ENCODE measurements around the gene TFB2M. TPM values are rescaled to one million over a fixed set of nuclear protein-coding genes. Genes with fewer than 3 reads are reported as not detected.

The TFB2M gene
- total RNA-seq, 3 donors from 2014 or later (not counting 1 experiment from before 2014, with no cell fraction given), result 13.4 to 15.1 (median 15.1) TPM

DNA sequence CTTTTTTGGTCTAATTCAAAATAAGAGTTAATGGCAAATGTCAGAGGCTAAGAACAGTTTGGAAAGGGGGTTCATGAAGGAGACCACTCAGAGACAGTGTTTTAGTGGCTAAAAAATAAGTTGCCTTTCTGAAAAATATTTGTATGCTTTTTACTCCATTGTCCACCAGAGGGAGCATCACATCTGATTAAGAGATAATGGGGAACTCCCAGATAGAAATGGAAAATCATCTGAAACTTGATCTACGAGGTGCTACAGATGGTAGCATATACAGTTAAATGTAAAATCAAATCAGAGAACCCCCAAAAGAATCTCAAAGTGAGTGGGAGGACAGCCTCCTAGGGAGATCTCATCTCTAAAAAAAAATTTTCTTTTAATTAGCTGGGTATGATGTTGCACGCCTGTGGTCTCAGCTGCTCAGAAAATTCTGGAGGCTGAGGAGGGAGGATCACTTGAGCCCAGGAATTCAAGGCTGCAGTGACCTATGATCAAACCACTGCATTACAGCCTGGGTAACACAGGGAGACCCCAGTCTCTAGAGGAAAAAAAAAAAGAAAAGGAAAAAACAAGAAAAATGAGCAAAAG lies 68.6 kb downstream of the TFB2M start:
- ATAC-seq, result peak; percentile 78 to 93 (median 79)
- Mint-ChIP-seq H3K4me3 (no peak overlapping the region), H3K4me1 (peaks cover 14% of the 10 kb centered on the region in 2 donors), H3K27me3 (ENCODE audit: low read depth in 2 of 2) (no peaks in the 10 kb centered on the region), H3K9me3 (no peaks in the 10 kb centered on the region), H3K36me3 (no peaks in the 10 kb centered on the region), H3K27ac (peak overlapping the region; percentile 69 to 78)
- 100% methylated on average over 1 of the region's 2 CpGs for WGBS (ENCODE audit: insufficient coverage)
- Histone ChIP-seq H3K4me1 (ENCODE audit: control insufficient read depth, insufficient read depth, low read length) (no peaks in the 10 kb centered on the region), H3K27me3 (ENCODE audit: control insufficient read depth, insufficient read depth, low read length) (no peaks in the 10 kb centered on the region), H3K4me3 (ENCODE audit: low read length) (no peak overlapping the region), H3K27ac (ENCODE audit: low read length) (no peak overlapping the region), H3K9me3 (ENCODE audit: control insufficient read depth, insufficient read depth, low read length) (no peaks in the 10 kb centered on the region), H3K36me3 (ENCODE audit: control insufficient read depth, insufficient read depth, low read length) (no peaks in the 10 kb centered on the region)
- intact Hi-C loops (cut with micrococcal nuclease), result loop anchor here (1.0 to 10.0 kb wide), 4 partner anchors 103 to 1343 kb away; partner anchors contain the start of gene KIF26B
- TF ChIP-seq, protein P1, sequence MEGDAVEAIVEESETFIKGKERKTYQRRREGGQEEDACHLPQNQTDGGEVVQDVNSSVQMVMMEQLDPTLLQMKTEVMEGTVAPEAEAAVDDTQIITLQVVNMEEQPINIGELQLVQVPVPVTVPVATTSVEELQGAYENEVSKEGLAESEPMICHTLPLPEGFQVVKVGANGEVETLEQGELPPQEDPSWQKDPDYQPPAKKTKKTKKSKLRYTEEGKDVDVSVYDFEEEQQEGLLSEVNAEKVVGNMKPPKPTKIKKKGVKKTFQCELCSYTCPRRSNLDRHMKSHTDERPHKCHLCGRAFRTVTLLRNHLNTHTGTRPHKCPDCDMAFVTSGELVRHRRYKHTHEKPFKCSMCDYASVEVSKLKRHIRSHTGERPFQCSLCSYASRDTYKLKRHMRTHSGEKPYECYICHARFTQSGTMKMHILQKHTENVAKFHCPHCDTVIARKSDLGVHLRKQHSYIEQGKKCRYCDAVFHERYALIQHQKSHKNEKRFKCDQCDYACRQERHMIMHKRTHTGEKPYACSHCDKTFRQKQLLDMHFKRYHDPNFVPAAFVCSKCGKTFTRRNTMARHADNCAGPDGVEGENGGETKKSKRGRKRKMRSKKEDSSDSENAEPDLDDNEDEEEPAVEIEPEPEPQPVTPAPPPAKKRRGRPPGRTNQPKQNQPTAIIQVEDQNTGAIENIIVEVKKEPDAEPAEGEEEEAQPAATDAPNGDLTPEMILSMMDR (IDR thresholded peaks at IDR 0.05), result peak; percentile 82
- peak in 1 of 2 donors; percentile 87 for DNase-seq

DNA sequence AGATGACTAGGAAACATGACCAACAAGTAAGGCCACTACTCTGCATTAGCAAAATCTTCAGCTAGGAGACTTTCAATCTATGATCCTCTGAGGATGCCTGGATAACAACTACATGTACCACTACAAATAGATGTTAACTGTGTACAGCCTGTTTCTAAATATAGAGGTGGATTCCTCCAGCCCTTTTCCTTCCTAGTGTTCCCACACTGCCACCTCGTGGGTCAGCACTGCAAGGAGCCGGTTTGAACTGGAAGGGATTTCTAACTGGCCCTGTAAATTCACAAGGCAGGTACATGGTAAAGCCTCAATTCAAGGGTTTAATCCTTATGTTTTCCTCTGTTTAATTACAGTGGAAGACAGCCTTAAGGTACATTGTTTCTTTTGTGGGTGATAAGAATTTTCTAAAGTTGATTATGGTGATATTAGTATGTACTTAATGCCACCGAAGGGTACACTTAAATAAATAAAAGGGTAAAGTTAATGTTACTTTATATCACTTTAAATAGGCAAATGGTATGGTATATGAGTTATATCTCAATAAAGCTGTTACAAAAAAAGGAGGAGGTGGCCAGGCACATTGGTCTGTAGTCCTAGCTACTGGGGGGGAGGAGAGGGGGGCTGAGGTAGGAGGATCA lies 73.3 kb downstream of the TFB2M start:
- TF ChIP-seq, protein P1 (IDR thresholded peaks at IDR 0.05), result no peak
- Mint-ChIP-seq H3K4me3 (no peak overlapping the region), H3K9me3 (no peaks in the 10 kb centered on the region), H3K36me3 (no peaks in the 10 kb centered on the region), H3K27me3 (ENCODE audit: low read depth in 2 of 2) (no peaks in the 10 kb centered on the region), H3K4me1 (peaks cover 5 to 15% of the 10 kb centered on the region in 2 donors), H3K27ac (peak overlapping the region in 1 of 2 donors; percentile 1)
- no peaks in the 10 kb centered on the region for H3K9me3 ChIP-seq (ENCODE audit: control insufficient read depth, insufficient read depth, low read length)
- WGBS (ENCODE audit: insufficient coverage), result 44% methylated on average over 3 of the region's 3 CpGs
- intact Hi-C loops (cut with micrococcal nuclease), result loop anchor here (10.0 kb wide), 1 partner anchor 1338 kb away; the partner anchor contains the start of gene KIF26B
- DNase-seq, result peak in 1 of 2 donors; percentile 48
- peak in 2 of 3 donors; percentile 29 to 42 for ATAC-seq
- H3K36me3 ChIP-seq (ENCODE audit: control insufficient read depth, insufficient read depth, low read length), result no peaks in the 10 kb centered on the region
- no peaks in the 10 kb centered on the region for H3K27me3 ChIP-seq (ENCODE audit: control insufficient read depth, insufficient read depth, low read length)
- no peak overlapping the region for H3K4me3 ChIP-seq (ENCODE audit: low read length)
- H3K27ac ChIP-seq (ENCODE audit: low read length), result no peak overlapping the region
- no peaks in the 10 kb centered on the region for H3K4me1 ChIP-seq (ENCODE audit: control insufficient read depth, insufficient read depth, low read length)

DNA sequence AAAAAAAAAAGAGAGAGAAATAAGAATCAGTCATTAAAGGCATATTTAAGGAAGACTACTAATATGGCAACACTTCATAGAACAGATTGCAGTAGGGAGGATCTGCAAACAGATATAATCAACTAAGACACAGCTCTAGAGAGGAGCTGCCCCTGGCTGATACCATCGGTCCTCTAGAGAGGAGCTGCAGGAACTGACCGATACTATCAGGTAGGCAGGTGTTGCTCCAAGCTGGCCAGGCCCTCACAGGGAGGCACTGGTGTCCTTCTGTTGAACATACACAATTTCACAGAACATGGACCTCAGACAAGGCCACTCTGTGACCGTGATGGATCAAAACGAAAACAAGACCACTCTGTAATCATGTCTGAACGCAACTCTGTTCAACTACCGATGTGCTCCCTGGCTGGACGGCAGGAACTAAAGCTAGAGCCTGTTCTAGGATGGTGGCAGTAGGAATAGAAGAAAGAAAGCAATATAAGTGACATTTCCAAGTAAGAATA lies 74.5 kb downstream of the TFB2M start:
- Mint-ChIP-seq H3K4me1 (peaks cover 3 to 15% of the 10 kb centered on the region in 2 donors), H3K27ac (peak overlapping the region in 1 of 2 donors; percentile 1), H3K27me3 (ENCODE audit: low read depth in 2 of 2) (no peaks in the 10 kb centered on the region), H3K9me3 (no peaks in the 10 kb centered on the region), H3K36me3 (no peaks in the 10 kb centered on the region), H3K4me3 (no peak overlapping the region)
- no peak overlapping the region for H3K4me3 ChIP-seq (ENCODE audit: low read length)
- no peaks in the 10 kb centered on the region for H3K27me3 ChIP-seq (ENCODE audit: control insufficient read depth, insufficient read depth, low read length)
- intact Hi-C loops (cut with micrococcal nuclease), result loop anchor here (10.0 kb wide), 1 partner anchor 1337 kb away; the partner anchor contains the start of gene KIF26B
- 98% methylated on average over 7 of the region's 7 CpGs for WGBS (ENCODE audit: insufficient coverage)
- TF ChIP-seq, protein P1 (IDR thresholded peaks at IDR 0.05), result no peak
- no peak overlapping the region for H3K27ac ChIP-seq (ENCODE audit: low read length)
- ATAC-seq (no peak), DNase-seq (no peak)
- H3K4me1 ChIP-seq (ENCODE audit: control insufficient read depth, insufficient read depth, low read length), result no peaks in the 10 kb centered on the region
- no peaks in the 10 kb centered on the region for H3K9me3 ChIP-seq (ENCODE audit: control insufficient read depth, insufficient read depth, low read length)
- no peaks in the 10 kb centered on the region for H3K36me3 ChIP-seq (ENCODE audit: control insufficient read depth, insufficient read depth, low read length)

Other genes with a start within 250 kb of the TFB2M start
- 10 to 100 TPM; 43.6 to 48.0 (median 46.1) TPM for gene SMYD3, start 59.0 kb downstream of the TFB2M start, total RNA-seq
- 10 to 100 TPM; 48.2 to 56.1 (median 49.7) TPM for gene CNST, start 195 bp upstream of the TFB2M start, total RNA-seq
- gene SCCPDH, start 158.1 kb upstream of the TFB2M start, total RNA-seq, result 10 to 100 TPM in 1 of 3 donors, 1 to 10 TPM in 2; 5.3 to 24.8 (median 9.2) TPM